IMR-90 (cell line): ENCODE measurements around the gene TENM4.

ENCODE experiments used
- BHLHE40 ChIP-seq: fragments of 150-350 bp; IDR thresholded peaks from 2 replicates; pipeline ENCODE4 v1.6.1; 2016; ENCODE audit warnings: mild to moderate bottlenecking, low read depth, low read length
- CEBPB ChIP-seq: IDR thresholded peaks from 2 replicates; pipeline ENCODE4 v1.6.1; 2012; ENCODE audit warnings: low read depth, low read length, improper control_type of control experiment
- FOS ChIP-seq: fragments of 150-350 bp; IDR thresholded peaks from 2 replicates; pipeline ENCODE4 v1.6.1; 2016; ENCODE audit warnings: low read depth, low read length
- MAFK ChIP-seq: IDR thresholded peaks from 2 replicates; pipeline ENCODE4 v1.6.1; 2012; ENCODE audit warnings: low read depth, low read length, improper control_type of control experiment
- MXI1 ChIP-seq: IDR thresholded peaks from 2 replicates; pipeline ENCODE4 v1.6.1; 2012; ENCODE audit warnings: low read depth, mild to moderate bottlenecking, low read length, moderate library complexity, borderline replicate concordance
- POLR2A ChIP-seq: IDR thresholded peaks from 2 replicates; pipeline ENCODE4 v1.6.1; 2012; ENCODE audit warnings: mild to moderate bottlenecking, low read depth, low read length
- RAD21 ChIP-seq: IDR thresholded peaks from 2 replicates; pipeline ENCODE4 v1.6.1; 2012; ENCODE audit warnings: low read length, improper control_type of control experiment
- RCOR1 ChIP-seq: IDR thresholded peaks from 2 replicates; pipeline ENCODE4 v1.6.1; 2012; ENCODE audit warnings: mild to moderate bottlenecking, low read length, improper control_type of control experiment; ENCODE audit not compliant: insufficient replicate concordance
- RFX5 ChIP-seq: IDR thresholded peaks from 2 replicates; pipeline ENCODE4 v1.8.0; 2012; ENCODE audit warnings: low read depth, mild to moderate bottlenecking, low read length, moderate library complexity
- SMC3 ChIP-seq: fragments of 150-350 bp; IDR thresholded peaks from 2 replicates; pipeline ENCODE4 v1.6.1; 2016; ENCODE audit warnings: low read depth, mild to moderate bottlenecking, antibody characterized with exemption, low read length, moderate library complexity
- TF ChIP-seq, protein P1 (sequence below): conservative IDR thresholded peaks from 2 replicates; pipeline ENCODE4 v1.5.1; 2012; ENCODE audit warnings: mild to moderate bottlenecking, low read depth, low read length, improper control_type of control experiment
- TF ChIP-seq, protein P2 (sequence below): fragments of 150-350 bp; IDR thresholded peaks from 2 replicates; pipeline ENCODE4 v1.6.1; 2017; ENCODE audit warnings: mild to moderate bottlenecking, antibody characterized with exemption, low read length, low read depth
- TF ChIP-seq, protein P3 (sequence below): fragments of 150-350 bp; IDR thresholded peaks from 2 replicates; pipeline ENCODE4 v1.6.1; 2016; ENCODE audit warnings: low read depth, mild to moderate bottlenecking, low read length, moderate library complexity, borderline replicate concordance

DNA sequence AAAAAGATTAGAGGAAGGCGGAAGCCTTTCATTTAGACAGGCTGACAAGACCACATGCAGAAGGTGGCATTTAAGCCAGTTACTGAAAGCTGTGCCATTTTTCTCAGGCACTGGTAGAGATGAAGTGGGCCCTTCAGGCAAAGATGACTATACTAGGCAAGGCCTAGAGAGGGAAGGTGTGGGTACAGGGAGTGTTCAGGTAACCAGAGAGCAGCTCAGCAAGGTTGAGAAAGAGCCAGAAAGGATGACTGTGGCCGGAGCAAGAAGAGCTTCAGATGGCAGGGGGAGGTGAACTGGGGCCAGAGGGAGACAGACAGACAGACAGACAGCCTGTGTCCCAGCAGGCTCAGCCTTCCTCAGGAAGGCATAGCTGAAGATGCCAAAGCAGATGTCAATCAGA lies 778.0 kb downstream of the TENM4 start:
- TF ChIP-seq RAD21 (no peak), RFX5 (no peak), SMC3 (no peak), POLR2A (no peak), RCOR1 (no peak), CEBPB (no peak), MXI1 (no peak), FOS (no peak), BHLHE40 (no peak), MAFK (no peak)
- TF ChIP-seq, protein P1, sequence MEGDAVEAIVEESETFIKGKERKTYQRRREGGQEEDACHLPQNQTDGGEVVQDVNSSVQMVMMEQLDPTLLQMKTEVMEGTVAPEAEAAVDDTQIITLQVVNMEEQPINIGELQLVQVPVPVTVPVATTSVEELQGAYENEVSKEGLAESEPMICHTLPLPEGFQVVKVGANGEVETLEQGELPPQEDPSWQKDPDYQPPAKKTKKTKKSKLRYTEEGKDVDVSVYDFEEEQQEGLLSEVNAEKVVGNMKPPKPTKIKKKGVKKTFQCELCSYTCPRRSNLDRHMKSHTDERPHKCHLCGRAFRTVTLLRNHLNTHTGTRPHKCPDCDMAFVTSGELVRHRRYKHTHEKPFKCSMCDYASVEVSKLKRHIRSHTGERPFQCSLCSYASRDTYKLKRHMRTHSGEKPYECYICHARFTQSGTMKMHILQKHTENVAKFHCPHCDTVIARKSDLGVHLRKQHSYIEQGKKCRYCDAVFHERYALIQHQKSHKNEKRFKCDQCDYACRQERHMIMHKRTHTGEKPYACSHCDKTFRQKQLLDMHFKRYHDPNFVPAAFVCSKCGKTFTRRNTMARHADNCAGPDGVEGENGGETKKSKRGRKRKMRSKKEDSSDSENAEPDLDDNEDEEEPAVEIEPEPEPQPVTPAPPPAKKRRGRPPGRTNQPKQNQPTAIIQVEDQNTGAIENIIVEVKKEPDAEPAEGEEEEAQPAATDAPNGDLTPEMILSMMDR = no peak
- TF ChIP-seq, protein P2, sequence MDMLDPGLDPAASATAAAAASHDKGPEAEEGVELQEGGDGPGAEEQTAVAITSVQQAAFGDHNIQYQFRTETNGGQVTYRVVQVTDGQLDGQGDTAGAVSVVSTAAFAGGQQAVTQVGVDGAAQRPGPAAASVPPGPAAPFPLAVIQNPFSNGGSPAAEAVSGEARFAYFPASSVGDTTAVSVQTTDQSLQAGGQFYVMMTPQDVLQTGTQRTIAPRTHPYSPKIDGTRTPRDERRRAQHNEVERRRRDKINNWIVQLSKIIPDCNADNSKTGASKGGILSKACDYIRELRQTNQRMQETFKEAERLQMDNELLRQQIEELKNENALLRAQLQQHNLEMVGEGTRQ = no peak
- TF ChIP-seq, protein P3, sequence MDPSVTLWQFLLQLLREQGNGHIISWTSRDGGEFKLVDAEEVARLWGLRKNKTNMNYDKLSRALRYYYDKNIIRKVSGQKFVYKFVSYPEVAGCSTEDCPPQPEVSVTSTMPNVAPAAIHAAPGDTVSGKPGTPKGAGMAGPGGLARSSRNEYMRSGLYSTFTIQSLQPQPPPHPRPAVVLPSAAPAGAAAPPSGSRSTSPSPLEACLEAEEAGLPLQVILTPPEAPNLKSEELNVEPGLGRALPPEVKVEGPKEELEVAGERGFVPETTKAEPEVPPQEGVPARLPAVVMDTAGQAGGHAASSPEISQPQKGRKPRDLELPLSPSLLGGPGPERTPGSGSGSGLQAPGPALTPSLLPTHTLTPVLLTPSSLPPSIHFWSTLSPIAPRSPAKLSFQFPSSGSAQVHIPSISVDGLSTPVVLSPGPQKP = no peak
